VCaP (cell line): ENCODE results near the gene GCH1.

Source experiments
- H3K27ac ChIP-seq: fragments of 450-650 bp; 2 replicates; pipeline ENCODE4 v1.5.1; 2017
- TF ChIP-seq, protein P1 (sequence below): fragments of 450-650 bp; conservative IDR thresholded peaks from 2 replicates; pipeline ENCODE4 v1.5.1; 2017; ENCODE audit warnings: mild to moderate bottlenecking, moderate library complexity

Gene GCH1

DNA sequence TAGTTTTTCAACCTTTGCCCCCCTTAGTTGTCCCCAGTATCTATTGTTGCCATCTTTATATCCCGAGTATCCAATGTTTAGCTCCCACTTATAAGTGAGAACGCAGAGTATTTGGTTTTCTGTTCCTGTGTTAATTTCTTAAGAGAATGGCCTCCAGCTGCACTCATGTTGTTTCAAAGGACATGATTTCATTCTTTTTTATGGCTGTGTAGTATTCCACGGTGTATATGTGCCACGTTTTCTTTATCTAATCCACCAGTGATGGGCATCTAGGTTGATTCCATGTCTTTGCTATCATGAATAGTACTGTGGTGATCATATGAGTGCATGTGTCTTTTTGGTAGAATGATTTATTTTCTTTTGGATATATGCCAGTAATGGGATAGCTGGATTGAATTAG is 72.0 kb downstream of the GCH1 start:
- H3K27ac ChIP-seq, result no peak overlapping the region
- TF ChIP-seq, protein P1, sequence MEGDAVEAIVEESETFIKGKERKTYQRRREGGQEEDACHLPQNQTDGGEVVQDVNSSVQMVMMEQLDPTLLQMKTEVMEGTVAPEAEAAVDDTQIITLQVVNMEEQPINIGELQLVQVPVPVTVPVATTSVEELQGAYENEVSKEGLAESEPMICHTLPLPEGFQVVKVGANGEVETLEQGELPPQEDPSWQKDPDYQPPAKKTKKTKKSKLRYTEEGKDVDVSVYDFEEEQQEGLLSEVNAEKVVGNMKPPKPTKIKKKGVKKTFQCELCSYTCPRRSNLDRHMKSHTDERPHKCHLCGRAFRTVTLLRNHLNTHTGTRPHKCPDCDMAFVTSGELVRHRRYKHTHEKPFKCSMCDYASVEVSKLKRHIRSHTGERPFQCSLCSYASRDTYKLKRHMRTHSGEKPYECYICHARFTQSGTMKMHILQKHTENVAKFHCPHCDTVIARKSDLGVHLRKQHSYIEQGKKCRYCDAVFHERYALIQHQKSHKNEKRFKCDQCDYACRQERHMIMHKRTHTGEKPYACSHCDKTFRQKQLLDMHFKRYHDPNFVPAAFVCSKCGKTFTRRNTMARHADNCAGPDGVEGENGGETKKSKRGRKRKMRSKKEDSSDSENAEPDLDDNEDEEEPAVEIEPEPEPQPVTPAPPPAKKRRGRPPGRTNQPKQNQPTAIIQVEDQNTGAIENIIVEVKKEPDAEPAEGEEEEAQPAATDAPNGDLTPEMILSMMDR, result no peak

DNA sequence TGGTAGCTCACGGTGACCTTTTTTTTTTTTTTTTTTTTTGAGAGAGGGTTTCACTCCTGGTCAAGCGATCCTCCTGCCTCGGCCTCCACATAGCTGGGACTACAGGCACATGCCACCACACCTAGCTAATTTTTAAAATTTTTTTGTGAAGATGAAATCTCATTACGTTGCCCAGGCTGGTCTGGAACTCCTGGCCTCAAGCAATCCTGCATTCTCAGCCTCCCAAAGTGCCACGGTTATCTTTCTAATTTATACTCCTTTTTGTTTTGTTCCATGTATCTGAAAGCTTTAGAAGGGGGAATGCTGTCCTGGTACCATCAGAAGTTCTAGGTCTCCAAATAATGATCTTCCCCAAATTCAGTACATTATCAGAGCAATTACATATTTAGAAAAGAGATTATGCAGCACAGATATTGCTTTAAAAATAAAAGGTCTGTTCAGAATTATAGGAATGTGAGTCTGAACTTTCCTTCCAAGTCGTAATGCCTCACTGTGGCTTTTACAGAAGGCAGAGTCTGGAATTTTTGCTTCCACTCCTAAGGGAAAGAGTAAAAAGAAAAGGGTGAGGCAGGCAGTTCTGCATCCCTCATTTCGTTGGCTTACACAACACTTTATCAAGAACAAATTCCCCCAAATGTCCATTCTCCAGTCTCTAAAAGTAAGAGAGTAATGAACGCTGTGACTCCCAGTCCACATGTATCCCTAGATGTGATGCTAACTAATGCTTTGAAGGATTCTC is 73.0 kb downstream of the GCH1 start:
- H3K27ac ChIP-seq, result no peak overlapping the region
- TF ChIP-seq, protein P1, result no peak

DNA sequence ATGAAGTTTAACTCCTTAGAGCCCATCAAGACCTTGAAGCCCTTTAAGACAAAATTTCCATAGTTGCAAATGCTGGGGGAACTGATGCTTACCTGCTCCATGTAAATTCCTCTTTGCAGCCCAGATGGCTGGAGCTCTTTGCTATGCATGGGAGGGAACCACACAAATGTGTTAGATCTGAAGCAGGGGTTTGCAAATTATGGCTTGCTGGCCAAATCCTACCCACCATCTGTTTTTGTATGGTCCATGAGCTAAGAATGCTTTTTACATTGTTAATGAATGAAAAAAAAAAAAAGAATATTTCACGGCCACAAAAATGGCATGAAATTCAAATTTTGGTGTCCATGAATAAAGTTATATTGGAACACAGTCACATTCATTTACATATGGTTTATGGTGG is 74.6 kb downstream of the GCH1 start:
- no peak overlapping the region for H3K27ac ChIP-seq
- TF ChIP-seq, protein P1, result no peak

DNA sequence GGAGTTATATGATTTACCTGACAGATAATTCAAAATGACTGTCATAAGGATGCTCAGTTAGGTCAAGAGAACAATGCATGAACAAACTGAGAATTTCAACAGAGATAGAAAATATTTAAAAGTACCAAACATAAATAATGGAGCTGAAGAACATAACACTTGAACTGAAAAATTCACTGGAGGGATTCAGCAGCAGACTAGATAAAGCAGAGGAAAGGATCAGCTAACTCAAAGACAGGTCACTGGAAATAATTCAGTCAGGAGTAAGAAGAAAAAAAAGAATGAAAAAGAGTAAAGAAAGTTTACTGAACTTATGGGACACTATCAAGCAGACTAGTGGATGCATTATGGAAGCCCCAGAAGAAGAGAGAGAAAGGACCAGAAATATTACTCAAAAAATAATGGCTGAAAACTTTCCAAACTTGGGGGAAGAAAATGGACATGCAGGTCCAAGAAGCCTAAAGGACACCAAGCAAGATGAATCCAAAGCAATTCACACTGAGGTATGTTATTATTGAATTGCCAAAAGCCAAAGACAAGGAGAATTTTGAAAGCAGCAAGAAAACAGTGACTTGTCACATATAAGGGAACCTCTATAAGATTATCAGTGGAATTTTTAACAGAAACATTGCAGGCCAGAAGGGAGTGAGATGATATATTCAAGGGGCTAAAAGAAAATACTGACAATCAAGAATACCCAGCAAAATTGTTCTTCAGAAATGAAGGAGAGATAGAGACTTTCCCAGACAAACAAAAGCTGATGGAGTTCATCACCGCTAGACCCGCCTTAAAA is 78.7 kb downstream of the GCH1 start:
- TF ChIP-seq, protein P1, result no peak
- H3K27ac ChIP-seq, result no peak overlapping the region

DNA sequence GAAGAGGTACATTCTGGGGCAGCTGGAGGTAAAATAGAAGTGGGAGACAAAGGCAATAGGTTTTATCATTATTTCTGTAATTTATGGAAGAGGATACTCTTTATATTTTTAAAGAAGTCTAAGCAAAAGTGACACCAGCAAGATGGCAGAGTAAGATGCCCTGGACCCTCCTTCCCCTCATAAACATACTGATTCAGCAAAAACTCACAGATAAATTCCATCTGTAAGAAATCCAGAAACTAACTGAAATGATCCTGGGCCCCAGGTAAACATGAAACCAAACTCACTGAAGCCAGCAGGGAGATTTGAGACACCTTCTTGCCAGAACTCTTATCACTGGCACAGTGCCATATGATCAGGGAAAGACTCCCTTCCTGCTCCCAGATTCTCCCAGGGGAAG is 79.9 kb downstream of the GCH1 start:
- H3K27ac ChIP-seq, result no peak overlapping the region
- TF ChIP-seq, protein P1, result no peak

DNA sequence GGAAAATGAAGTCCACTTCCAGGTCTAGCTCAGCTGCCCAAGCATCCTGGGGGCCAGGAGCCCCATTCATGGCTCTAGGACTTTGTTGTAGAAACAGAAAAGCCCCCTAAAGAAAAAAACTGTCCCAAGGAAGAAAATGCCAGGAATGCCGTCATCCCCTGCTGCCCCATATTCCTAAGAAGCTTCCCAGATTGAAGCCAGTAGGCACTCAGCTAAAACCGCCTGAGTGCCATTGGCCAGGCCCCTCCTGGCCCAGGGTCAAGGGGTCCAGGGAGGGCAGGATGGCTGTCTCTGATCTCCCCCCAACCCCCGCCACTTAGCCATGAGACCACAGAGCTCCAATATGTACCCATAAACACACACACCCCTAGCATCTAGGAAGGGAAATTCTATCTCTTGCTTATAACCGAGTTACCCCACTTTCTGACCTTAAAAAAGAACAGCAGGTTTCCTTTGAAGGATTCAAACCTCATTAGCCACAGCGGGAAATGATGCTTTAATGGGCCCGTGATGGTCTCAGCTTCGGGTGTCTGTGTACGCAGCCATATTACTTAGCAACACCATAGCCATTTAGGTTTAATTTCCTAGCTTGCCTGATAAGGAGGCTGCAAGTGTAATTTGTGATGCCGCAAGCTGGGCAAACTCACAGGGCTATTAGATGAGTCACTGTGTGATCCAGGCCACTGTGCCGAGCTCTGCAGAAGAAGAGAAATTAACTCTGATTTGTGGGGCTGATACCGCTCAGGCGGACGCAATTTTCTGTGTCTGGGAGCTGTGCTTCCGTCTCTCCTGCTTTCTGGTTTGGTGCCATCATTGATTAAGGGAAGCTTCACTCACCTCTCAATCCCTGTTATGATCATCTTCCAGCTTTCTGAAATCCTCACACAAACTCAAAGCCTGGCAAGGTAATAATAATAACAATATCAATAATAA is 84.2 kb downstream of the GCH1 start:
- H3K27ac ChIP-seq, result no peak overlapping the region
- TF ChIP-seq, protein P1, result no peak

DNA sequence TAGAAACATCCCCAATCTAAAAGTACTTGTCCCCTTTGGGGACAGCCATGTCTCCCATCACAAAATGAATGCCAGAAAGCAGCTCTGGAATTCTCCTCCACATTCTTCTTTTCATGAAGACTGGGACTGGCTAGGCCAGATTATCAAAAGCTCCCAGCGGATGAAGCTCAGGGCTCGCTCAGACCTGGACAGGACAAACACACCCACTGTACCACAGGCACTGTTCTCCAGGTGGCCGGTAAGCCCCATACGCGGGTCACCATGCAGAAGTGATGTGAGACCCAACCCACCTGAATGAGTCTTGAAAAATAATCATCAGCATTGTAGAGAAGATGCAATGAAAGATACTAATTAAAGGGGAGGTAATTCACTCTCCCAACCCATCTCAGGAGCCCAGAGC is 85.1 kb downstream of the GCH1 start:
- no peak overlapping the region for H3K27ac ChIP-seq
- TF ChIP-seq, protein P1, result no peak
